ENCODE measurements around the gene TEX52.

DNA sequence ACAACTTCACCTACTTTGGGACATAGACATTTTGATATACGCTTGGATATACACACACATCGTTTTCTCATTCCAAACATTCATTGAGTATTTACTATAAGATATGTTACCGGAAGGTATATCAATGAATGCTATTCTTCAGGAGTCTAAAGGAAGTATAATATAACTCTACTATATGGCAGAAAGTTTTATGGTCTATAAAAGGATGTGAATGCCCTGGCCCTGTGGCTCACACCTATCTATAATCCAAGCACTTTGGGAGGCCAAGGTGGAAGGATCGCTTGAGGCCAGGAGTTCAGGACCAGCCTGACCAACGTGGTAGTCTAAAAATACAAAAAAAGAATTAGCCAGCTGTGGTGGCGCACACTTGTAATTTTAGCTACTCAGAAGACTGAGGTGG lies 27.6 kb downstream of the TEX52 start:
- TF ChIP-seq EP300 (IDR thresholded peaks at IDR 0.05) (no peak), POLR2A (IDR thresholded peaks at IDR 0.05) (no peak)
- TF ChIP-seq, protein P1, sequence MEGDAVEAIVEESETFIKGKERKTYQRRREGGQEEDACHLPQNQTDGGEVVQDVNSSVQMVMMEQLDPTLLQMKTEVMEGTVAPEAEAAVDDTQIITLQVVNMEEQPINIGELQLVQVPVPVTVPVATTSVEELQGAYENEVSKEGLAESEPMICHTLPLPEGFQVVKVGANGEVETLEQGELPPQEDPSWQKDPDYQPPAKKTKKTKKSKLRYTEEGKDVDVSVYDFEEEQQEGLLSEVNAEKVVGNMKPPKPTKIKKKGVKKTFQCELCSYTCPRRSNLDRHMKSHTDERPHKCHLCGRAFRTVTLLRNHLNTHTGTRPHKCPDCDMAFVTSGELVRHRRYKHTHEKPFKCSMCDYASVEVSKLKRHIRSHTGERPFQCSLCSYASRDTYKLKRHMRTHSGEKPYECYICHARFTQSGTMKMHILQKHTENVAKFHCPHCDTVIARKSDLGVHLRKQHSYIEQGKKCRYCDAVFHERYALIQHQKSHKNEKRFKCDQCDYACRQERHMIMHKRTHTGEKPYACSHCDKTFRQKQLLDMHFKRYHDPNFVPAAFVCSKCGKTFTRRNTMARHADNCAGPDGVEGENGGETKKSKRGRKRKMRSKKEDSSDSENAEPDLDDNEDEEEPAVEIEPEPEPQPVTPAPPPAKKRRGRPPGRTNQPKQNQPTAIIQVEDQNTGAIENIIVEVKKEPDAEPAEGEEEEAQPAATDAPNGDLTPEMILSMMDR (IDR thresholded peaks at IDR 0.05) = no peak

All from ovary (tissue), 3 donors.